Ishikawa (cell line): ENCODE results near the gene ARHGEF3.

Source experiments
- CEBPB ChIP-seq: IDR thresholded peaks from 2 replicates; pipeline ENCODE4 v1.6.1; 2012
- CREB1 ChIP-seq: IDR thresholded peaks from 2 replicates; pipeline ENCODE4 v1.6.1; 2012; ENCODE audit warnings: low read depth
- EGR1 ChIP-seq: IDR thresholded peaks from 2 replicates; pipeline ENCODE4 v1.6.1; 2012
- EP300 ChIP-seq: IDR thresholded peaks from 2 replicates; pipeline ENCODE4 v1.6.1; 2012; ENCODE audit warnings: borderline replicate concordance
- FOXM1 ChIP-seq: IDR thresholded peaks from 2 replicates; pipeline ENCODE4 v1.6.1; 2012; ENCODE audit warnings: low read depth, borderline replicate concordance
- NFIC ChIP-seq: IDR thresholded peaks from 2 replicates; pipeline ENCODE4 v1.6.1; 2012
- RAD21 ChIP-seq: IDR thresholded peaks from 2 replicates; pipeline ENCODE4 v1.6.1; 2012; ENCODE audit warnings: low read depth
- TAF1 ChIP-seq: IDR thresholded peaks from 2 replicates; pipeline ENCODE4 v1.6.1; 2012; ENCODE audit warnings: low read depth, mild to moderate bottlenecking
- TCF12 ChIP-seq: IDR thresholded peaks from 2 replicates; pipeline ENCODE4 v1.6.1; 2012; ENCODE audit warnings: low read depth
- TEAD4 ChIP-seq: IDR thresholded peaks from 2 replicates; pipeline ENCODE4 v1.6.1; 2012
- USF1 ChIP-seq: IDR thresholded peaks from 2 replicates; pipeline ENCODE4 v1.6.1; 2012
- YY1 ChIP-seq: IDR thresholded peaks from 2 replicates; pipeline ENCODE4 v1.6.1; 2012; ENCODE audit warnings: low read depth
- ZBTB7A ChIP-seq: IDR thresholded peaks from 2 replicates; pipeline ENCODE4 v1.6.1; 2012; ENCODE audit warnings: low read depth
- TF ChIP-seq, protein P1 (sequence below): IDR thresholded peaks from 2 replicates; pipeline ENCODE4 v1.6.1; 2012; ENCODE audit warnings: low read depth, mild to moderate bottlenecking
- TF ChIP-seq, protein P2 (sequence below): IDR thresholded peaks from 2 replicates; pipeline ENCODE4 v1.6.1; 2012

Gene ARHGEF3

DNA sequence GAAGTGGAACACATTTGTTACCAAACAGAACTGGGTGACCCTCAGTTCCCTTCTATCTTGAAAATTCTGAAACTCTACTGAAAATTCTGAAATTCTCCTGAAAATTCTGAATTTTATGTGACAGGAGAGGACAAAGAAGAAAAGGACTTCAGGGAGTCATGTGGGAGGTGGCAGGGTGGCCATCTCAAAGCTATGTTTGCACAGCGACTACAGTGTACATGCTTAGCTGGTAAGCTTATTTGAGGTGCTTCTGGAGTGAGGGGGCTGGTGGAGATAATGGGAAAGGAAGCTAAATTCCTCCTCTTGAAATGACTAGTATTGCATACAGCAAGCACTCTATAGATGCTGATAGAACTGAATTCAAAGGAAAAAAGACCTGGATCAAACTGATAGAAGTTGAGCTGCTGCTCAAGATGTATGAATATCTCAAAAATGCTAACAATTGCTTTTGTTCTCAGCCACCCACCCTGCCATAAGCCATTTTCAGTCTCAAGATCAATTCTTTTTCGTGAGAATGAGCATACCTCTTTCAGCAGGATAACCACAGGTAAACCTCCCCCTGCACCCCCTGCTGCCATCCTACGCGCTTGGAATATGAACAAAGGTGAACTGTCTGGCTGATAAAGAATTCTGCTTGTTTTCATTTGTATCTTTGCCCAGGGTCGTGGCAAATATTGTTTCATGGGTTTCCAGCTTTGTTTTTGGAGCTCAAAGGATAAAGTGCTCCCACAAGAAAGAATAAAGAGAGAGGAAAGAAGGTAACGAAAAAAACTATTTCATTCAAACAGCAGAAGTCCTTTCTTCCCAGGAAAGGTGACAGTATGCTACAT is 16.6 kb upstream of the ARHGEF3 start:
- TF ChIP-seq NFIC, result no peak
- no peak for TF ChIP-seq EP300
- TF ChIP-seq FOXM1, result no peak
- TF ChIP-seq TCF12, result no peak
- TF ChIP-seq, protein P1, sequence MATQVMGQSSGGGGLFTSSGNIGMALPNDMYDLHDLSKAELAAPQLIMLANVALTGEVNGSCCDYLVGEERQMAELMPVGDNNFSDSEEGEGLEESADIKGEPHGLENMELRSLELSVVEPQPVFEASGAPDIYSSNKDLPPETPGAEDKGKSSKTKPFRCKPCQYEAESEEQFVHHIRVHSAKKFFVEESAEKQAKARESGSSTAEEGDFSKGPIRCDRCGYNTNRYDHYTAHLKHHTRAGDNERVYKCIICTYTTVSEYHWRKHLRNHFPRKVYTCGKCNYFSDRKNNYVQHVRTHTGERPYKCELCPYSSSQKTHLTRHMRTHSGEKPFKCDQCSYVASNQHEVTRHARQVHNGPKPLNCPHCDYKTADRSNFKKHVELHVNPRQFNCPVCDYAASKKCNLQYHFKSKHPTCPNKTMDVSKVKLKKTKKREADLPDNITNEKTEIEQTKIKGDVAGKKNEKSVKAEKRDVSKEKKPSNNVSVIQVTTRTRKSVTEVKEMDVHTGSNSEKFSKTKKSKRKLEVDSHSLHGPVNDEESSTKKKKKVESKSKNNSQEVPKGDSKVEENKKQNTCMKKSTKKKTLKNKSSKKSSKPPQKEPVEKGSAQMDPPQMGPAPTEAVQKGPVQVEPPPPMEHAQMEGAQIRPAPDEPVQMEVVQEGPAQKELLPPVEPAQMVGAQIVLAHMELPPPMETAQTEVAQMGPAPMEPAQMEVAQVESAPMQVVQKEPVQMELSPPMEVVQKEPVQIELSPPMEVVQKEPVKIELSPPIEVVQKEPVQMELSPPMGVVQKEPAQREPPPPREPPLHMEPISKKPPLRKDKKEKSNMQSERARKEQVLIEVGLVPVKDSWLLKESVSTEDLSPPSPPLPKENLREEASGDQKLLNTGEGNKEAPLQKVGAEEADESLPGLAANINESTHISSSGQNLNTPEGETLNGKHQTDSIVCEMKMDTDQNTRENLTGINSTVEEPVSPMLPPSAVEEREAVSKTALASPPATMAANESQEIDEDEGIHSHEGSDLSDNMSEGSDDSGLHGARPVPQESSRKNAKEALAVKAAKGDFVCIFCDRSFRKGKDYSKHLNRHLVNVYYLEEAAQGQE, result no peak
- TF ChIP-seq YY1, result no peak
- no peak for TF ChIP-seq CEBPB
- TF ChIP-seq USF1, result no peak
- TF ChIP-seq ZBTB7A, result no peak
- TF ChIP-seq TAF1, result no peak
- no peak for TF ChIP-seq CREB1

GRCh38 chr3:56817646-56818045 is 15.9 kb upstream of the ARHGEF3 start:
- TF ChIP-seq NFIC, result no peak
- TF ChIP-seq, protein P2, sequence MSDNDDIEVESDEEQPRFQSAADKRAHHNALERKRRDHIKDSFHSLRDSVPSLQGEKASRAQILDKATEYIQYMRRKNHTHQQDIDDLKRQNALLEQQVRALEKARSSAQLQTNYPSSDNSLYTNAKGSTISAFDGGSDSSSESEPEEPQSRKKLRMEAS, result no peak
- no peak for TF ChIP-seq CREB1
- no peak for TF ChIP-seq EGR1
- TF ChIP-seq, protein P1, result no peak
- no peak for TF ChIP-seq EP300
- TF ChIP-seq TEAD4, result no peak

DNA sequence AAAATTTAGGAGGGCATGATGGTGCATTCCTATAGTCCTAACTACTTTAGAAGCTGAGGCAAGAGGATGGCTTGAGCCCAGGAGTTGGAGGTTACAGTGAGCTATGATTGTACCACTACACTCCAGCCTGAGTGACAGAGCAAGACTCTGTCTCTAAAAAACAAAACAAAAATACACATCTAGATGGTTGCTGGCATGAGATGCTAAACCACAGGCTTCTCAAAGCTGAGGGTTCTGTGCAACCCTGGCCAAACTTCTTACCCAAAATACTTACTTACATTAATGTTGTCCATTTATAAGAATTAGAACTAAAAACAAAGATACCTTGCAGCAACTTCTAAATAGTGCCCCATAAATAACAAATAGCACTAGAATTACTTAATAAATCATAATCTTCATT is 14.3 kb upstream of the ARHGEF3 start:
- TF ChIP-seq TCF12, result no peak
- TF ChIP-seq RAD21, result no peak
- TF ChIP-seq FOXM1, result no peak
- no peak for TF ChIP-seq USF1
- TF ChIP-seq, protein P1, result no peak
- TF ChIP-seq TEAD4, result no peak
- no peak for TF ChIP-seq CEBPB
- TF ChIP-seq, protein P2, result no peak
- TF ChIP-seq YY1, result no peak
- TF ChIP-seq CREB1, result no peak
- TF ChIP-seq EP300, result no peak
- no peak for TF ChIP-seq TAF1
- TF ChIP-seq ZBTB7A, result no peak

DNA sequence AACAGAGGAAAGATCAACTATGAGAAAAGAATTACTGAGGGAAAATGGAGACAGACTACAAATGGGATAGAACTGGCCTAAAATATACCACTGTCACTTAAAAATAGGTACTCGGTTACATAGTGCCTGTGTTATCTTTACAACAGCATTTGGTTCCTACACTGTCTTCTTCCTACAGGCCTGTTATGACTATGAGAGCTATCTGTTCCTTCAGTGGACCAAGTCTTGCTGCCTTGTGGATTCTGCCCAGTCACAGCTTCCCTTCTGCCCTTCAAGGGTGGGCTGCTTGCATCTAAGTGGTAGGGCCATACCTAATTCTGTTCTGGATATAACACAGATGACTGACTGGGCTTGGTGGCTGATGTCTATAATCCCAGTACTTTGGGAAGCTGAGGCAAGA is 13.8 kb upstream of the ARHGEF3 start:
- TF ChIP-seq USF1 (no peak), FOXM1 (no peak), ZBTB7A (no peak)

DNA sequence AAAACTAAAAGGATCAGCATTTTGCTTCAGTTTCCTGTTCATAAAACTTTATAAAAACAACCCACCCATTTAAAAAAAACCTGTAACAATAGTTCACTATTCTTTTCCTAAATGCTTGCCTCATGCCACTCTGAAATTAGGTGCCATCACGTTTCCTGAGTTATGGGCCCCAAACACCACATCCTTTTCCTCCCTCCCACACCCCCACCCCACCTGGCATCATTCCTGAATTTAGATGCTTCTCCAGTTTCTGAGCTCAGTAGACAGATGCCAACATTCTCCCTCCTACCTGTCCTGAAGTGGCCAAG is 11.9 kb upstream of the ARHGEF3 start:
- TF ChIP-seq EP300 (no peak), CREB1 (no peak), ZBTB7A (no peak), TCF12 (no peak), USF1 (no peak), TAF1 (no peak), RAD21 (no peak), EGR1 (no peak), TEAD4 (no peak)
- TF ChIP-seq, protein P1, result no peak
- TF ChIP-seq, protein P2, result no peak
